ENCODE results near the gene CEP120.

Gene CEP120

GRCh38 chr5:123450640-123451039, 27.4 kb upstream of the CEP120 start:
- peaks cover 41% of the 10 kb centered on the region for H3K4me1 Mint-ChIP-seq
- H3K27ac Mint-ChIP-seq = peak overlapping the region in 2 of 3 experiments; percentile 7 to 47
- H3K27me3 Mint-ChIP-seq (ENCODE audit: low read depth) = no peaks in the 10 kb centered on the region
- no peak for TF ChIP-seq CTCF (IDR thresholded peaks at IDR 0.05; ENCODE audit: unreplicated experiment in 3 of 3)
- H3K4me3 Mint-ChIP-seq = no peak overlapping the region
- H3K9me3 Mint-ChIP-seq = no peaks in the 10 kb centered on the region
- H3K36me3 Mint-ChIP-seq (ENCODE audit: low read depth) = no peaks in the 10 kb centered on the region

DNA sequence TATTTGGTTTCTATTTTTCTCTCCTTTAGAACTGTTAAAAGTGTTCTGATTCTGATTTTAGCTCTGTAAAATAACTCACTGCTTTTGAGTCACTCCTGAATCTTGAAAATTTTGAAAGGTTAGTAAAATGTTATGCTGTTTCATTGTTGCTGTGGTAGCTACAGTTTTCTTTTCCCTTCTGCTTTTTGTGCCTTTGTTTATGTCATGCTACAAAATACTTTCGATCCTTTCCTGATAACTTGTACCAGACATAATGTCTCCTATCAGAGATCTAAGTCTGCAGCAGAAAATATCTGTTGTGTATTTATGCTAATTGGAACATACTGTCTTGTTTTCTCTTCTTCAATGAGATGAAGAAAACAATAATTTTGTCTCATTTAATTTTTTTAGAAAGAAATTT, 26.9 kb upstream of the CEP120 start:
- H3K27me3 Mint-ChIP-seq (ENCODE audit: low read depth) = no peaks in the 10 kb centered on the region
- no peaks in the 10 kb centered on the region for H3K36me3 Mint-ChIP-seq (ENCODE audit: low read depth)
- H3K27ac Mint-ChIP-seq = no peak overlapping the region
- H3K4me1 Mint-ChIP-seq = peaks cover 41% of the 10 kb centered on the region
- no peak overlapping the region for H3K4me3 Mint-ChIP-seq
- H3K9me3 Mint-ChIP-seq = no peaks in the 10 kb centered on the region
- no peak for TF ChIP-seq CTCF (IDR thresholded peaks at IDR 0.05; ENCODE audit: unreplicated experiment in 3 of 3)

- TF ChIP-seq CTCF (IDR thresholded peaks at IDR 0.05; ENCODE audit: unreplicated experiment in 3 of 3) = no peak
- no peaks in the 10 kb centered on the region for H3K27me3 Mint-ChIP-seq (ENCODE audit: low read depth)
These were observed 26.3 kb upstream of the CEP120 start for GRCh38 chr5:123449424-123449974.

DNA sequence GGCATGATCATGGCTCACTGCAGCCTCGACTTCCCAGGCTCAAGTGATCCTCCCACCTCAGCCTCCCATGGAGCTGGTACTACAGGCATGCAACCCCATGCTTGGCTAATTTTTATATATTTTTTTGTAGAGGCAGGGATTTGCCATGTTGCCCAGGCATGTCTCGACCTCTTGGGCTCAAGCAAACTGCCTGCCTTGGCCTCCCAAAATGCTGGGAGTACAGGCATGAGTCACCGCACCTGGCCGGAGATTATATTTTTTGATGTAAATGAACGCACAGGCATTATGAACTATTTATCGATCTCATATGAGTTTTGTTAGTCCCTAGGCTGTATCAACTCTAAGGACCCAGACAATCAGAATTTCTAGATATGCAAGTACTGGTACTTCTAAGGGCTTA, 25.5 kb upstream of the CEP120 start:
- Mint-ChIP-seq H3K27ac (no peak overlapping the region), H3K36me3 (ENCODE audit: low read depth) (no peaks in the 10 kb centered on the region), H3K4me3 (no peak overlapping the region), H3K9me3 (no peaks in the 10 kb centered on the region), H3K27me3 (ENCODE audit: low read depth) (no peaks in the 10 kb centered on the region), H3K4me1 (peaks cover 30% of the 10 kb centered on the region)
- TF ChIP-seq CTCF (IDR thresholded peaks at IDR 0.05; ENCODE audit: unreplicated experiment in 3 of 3) = no peak

More at GRCh38 chr5:123449424-123449974, 26.3 kb upstream of the CEP120 start:
- Mint-ChIP-seq H3K27ac (no peak overlapping the region), H3K4me3 (no peak overlapping the region), H3K36me3 (ENCODE audit: low read depth) (no peaks in the 10 kb centered on the region), H3K4me1 (peaks cover 35% of the 10 kb centered on the region), H3K9me3 (no peaks in the 10 kb centered on the region)

DNA sequence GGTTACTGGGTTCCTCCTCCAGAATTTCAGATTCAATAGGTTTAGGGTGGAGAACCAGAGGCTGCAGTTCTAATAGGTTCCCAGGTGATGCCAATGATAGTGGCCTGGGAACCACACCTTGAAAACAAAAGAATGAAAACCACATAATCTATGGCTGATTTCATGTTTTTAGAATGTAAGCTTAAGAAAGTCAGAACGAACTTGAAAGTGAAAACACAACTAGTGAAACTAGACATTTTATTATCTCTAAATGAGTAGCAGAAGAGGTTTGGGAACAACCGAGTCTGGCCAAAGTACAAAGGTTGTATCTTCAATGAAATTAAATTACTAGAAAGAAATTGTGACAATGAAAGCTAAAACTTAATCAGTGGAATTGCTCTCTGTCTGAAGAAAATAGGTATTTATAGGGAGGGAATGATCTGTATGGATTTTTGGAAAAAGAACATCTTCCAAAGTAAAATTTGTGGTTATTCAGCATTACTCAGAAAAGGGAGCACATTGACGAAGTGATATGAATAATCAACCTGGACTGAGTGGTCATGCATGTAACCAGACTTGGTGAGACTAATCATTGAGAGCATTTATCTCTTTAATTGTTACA, 24.9 kb upstream of the CEP120 start:
- Mint-ChIP-seq H3K27me3 (ENCODE audit: low read depth) (no peaks in the 10 kb centered on the region), H3K36me3 (ENCODE audit: low read depth) (no peaks in the 10 kb centered on the region), H3K4me3 (no peak overlapping the region), H3K27ac (no peak overlapping the region), H3K9me3 (no peaks in the 10 kb centered on the region), H3K4me1 (peaks cover 30% of the 10 kb centered on the region)
- TF ChIP-seq CTCF (IDR thresholded peaks at IDR 0.05; ENCODE audit: unreplicated experiment in 3 of 3) = no peak

GRCh38 chr5:123444016-123444415, 20.8 kb upstream of the CEP120 start:
- no peak for TF ChIP-seq CTCF (IDR thresholded peaks at IDR 0.05; ENCODE audit: unreplicated experiment in 3 of 3)
- Mint-ChIP-seq H3K4me1 (peaks cover 2% of the 10 kb centered on the region), H3K36me3 (ENCODE audit: low read depth) (no peaks in the 10 kb centered on the region), H3K27me3 (ENCODE audit: low read depth) (no peaks in the 10 kb centered on the region), H3K27ac (no peak overlapping the region), H3K9me3 (no peaks in the 10 kb centered on the region), H3K4me3 (no peak overlapping the region)

Data from nephron (organoid).